HG02970 (cell line): ENCODE data around the gene GOLGA8T.
"Not testable (repeated sequence)": the region's sequence is repeated elsewhere in the genome, so short reads cannot be mapped to it uniquely, and the experiment has no call there.

Experiments used
- ATAC-seq: cut with Tn5 transposase; IDR thresholded peaks from one replicate; pipeline ENCODE4 v1.9.1; 2021; ENCODE audit warnings: mild to moderate bottlenecking, moderate library complexity, moderate number of reproducible peaks; ENCODE audit not compliant: unreplicated experiment, low FRiP score

GOLGA8T gene

DNA sequence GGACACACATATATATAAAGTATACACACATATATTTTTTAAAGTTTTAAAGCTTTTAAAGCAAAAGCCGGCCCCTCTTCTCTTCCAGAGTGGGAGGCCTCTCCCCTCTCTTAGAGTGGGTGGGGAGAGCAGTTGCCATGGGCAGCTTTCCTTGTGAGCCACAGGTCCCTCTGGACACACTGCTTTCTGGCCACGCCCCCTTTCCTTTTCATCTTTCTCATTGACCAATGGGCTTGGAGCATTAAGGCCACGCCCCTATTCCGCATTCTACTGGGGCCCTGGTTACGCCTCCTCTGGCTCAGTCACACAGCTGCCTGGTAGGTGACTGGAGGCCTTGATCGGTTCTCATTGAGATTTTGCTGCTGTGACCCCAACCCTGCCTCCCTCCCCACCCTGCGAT lies at the start of gene GOLGA8T:
Gene GOLGA8T, plus strand, starts transcription at position 301 of the 400 bp plus-strand sequence. Its CDS starts 98 bp downstream, at position 399.
- ATAC-seq, result not testable (repeated sequence)

GRCh38 chr15:30097827-30098226 lies 37.0 kb upstream of the GOLGA8T start:
- not testable (repeated sequence) for ATAC-seq

DNA sequence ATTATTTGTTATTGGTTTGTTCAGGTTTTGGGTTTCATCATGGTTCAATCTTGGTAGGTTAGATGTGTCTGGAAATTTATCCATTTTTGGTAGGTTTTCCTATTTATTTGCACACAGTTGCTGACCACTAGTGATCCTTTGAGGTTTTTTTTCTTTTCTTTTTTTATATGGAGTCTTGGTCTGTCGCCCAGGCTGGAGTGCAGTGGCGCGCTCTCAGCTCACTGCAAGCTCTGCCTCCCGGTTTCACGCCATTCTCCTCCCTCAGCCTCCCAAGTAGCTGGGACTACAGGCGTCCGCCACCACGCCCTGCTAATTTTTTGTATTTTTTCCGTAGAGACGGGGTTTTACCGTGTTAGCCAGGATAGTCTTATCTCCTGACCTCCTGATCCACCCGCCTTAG lies 32.0 kb upstream of the GOLGA8T start:
- ATAC-seq, result not testable (repeated sequence)

GRCh38 chr15:30103941-30104507 lies 30.8 kb upstream of the GOLGA8T start:
- not testable (repeated sequence) for ATAC-seq

DNA sequence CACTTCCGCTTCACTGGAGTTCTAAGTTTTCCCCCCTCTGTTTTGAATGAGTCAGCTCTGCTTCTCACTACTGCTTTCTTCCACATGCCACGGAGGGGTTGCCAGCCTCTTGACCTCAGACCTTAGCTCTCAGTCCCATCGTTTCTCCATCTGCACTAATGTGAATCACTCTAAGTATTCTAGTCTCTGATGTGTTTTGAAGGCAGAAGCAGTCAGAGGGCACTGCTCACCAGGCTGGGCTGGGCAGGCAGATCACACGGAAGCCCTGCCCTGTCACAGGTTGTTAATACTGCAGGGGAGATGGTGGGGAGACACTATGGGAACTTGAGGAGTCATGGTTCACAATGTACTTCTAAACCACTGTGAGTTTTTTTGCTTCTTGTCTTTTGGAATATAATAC lies 24.3 kb upstream of the GOLGA8T start:
- not testable (repeated sequence) for ATAC-seq

GRCh38 chr15:30130066-30130465 lies 4.8 kb upstream of the GOLGA8T start:
- not testable (repeated sequence) for ATAC-seq

DNA sequence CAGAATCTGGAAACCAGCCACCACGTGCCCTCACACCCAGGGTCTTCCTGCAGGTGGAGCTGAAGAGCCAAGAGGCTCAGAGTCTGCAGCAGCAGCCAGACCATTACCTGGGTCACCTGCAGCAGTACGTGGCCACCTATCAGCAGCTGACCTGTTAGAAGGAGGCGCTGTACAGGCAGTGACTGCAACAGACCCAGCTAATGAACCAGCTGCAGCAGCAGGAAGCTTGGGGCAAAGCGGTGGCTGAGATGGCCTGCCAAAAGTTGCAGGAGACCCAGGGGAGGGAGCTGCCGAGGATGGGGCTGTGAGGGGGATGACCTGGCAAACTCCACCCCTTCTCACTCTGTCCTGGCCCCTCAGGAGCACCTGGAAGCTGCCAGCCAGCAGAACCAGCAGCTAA lies 8.4 kb downstream of the GOLGA8T start:
- ATAC-seq, result not testable (repeated sequence)

- ATAC-seq, result not testable (repeated sequence)
Observed at GRCh38 chr15:30149891-30150290, 15.0 kb downstream of the GOLGA8T start.

DNA sequence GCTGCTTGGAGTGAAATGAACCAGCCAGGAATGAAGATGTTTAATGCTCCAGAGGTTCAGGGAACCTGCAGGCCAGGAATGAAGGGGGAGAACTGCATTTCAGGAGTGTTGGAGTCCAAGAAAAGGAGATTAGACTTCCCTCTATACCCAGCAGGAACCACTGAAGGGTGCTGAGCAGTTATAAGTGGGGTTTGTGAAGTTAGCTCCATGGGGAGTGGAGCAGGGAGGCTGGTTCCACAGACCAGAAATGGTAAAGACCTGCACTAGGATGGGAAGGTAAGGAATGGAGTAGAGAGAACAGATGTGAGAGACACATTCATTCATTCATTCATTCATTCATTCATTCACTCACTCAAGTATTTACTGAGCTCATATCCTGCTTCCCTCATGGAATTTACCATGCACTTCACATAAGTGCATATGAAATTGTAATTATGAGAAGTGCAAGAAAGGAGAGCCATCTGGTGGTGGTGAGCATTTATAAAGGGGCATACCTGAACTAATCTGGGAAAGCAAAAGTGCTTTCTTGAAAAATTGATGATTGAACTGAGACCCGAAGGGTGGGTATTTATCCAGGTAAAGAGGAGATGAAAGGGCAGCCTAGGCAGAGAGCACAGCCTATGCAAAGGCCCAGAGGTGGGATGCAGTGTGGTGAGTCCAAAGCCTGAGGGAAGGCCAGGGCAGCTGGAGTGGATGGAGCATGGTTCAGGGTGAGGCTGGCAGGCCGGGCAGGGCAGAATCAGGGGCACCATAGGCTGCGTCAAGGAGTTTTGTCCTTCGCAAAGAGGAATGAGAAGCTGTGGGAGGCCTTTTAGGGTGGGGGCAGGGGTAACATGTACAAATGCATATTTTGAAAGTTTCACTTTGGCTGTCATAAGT lies 27.9 kb downstream of the GOLGA8T start:
- not testable (repeated sequence) for ATAC-seq

DNA sequence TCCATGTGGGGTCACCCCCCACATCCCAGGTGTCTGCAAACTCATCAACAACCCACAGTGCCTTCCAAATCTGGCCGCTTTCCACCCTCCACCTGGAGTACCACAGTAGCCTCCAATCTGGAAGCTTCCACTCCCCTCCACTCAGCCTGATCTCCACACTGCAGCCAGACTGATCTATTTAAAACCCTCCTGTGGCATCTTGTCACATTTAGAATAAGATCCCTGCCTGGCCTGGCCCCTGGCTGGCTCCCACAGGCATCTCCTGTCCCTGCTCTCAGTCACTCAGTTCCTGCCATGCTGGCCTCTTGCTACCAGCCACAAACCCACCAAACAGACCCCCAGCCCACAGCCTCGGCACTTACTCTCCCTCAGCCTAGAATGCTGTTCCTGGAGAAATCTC lies 28.9 kb downstream of the GOLGA8T start:
- ATAC-seq, result not testable (repeated sequence)

DNA sequence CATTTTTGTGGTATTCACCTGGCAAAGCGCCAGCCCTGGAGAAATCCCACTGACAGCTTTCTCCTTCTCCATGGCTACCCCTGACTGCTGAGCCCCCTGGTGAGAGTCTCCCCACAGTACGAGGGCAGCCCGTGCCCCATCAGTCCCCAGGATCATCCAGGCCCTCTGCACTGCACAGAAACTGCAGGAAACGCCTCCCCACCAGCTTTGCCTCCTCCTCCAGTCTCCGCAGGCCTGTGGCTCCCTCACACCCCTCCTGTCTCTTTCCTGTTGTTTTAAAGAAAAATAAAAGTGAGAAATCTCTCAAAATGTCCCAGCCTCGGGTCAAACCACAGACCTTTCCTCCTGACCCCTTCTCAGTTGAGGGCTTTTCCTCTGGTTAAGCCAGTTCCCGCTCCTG lies 29.4 kb downstream of the GOLGA8T start:
- ATAC-seq, result not testable (repeated sequence)

- not testable (repeated sequence) for ATAC-seq
Observed at GRCh38 chr15:30167403-30167802, 32.6 kb downstream of the GOLGA8T start.

GRCh38 chr15:30167886-30168285 lies 33.0 kb downstream of the GOLGA8T start:
- ATAC-seq, result not testable (repeated sequence)

- not testable (repeated sequence) for ATAC-seq
Observed at GRCh38 chr15:30171452-30171851, 36.6 kb downstream of the GOLGA8T start.

DNA sequence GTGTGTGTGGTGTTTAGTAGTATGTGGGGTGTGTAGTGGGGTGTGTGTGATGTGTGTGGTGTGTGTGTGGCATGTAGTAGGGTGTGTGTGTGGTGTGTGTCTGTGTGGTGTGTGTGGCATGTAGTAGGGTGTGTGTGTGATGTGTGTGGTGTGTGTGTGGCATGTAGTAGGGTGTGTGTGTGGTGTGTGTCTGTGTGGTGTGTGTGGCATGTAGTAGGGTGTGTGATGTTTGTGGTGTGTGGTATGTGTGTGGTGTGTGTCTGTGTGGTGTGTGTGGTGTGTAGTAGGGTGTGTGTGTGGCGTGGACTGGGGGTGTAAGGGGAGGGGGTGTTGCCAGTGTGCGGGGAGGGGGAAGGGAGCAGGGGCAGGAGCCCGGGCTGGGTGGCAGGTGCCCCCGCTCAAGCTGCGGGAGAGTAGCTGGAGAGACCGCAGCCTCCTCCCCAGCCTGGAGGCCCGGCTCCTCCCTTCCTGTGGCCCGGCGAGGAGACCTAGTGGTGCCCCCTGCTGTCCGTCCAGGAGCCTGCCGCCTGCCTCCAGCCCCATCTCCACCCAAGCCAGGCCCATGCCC lies 38.3 kb downstream of the GOLGA8T start:
- ATAC-seq, result not testable (repeated sequence)

DNA sequence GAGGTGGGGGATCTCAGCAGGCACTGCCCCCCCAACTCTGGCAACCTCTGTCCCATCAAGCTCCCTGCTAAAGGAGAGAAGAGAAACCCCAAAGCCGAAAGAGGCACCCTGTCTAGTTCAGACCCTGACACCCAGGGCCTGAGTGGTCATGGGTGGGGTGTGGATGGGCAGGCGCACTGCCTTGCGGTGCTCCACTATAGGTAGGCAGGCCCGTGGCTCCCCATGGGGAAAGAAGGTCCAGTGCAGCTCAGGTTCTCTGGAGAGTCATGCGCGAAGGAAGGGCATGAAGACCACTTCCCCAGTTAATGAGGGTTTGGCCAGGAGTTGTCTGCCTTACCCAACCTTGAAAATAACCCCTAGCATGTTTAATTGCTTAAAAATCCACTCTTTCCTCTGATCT lies 40.4 kb downstream of the GOLGA8T start:
- not testable (repeated sequence) for ATAC-seq

- ATAC-seq, result not testable (repeated sequence)
Observed at GRCh38 chr15:30176613-30177012, 41.8 kb downstream of the GOLGA8T start.

DNA sequence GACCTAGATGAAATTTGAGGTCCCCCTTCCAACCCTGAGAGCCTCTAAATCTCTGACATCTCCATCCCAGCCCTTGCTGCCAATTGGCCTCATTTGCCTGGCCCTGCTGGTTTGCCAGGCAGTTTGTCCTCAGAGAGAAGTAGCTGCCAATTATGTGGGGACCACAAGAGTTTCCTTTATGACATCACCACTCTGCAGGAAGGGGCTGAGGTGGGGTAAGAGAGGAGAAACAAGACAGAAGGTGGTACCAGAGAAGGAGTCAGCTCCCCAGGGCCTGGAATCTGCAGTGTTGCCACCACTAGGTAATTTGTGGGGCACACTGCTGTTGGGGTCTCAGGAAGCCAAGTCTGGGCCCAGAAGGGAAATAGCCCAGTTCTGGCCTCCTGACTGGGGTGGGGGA lies 45.0 kb downstream of the GOLGA8T start:
- ATAC-seq, result not testable (repeated sequence)

DNA sequence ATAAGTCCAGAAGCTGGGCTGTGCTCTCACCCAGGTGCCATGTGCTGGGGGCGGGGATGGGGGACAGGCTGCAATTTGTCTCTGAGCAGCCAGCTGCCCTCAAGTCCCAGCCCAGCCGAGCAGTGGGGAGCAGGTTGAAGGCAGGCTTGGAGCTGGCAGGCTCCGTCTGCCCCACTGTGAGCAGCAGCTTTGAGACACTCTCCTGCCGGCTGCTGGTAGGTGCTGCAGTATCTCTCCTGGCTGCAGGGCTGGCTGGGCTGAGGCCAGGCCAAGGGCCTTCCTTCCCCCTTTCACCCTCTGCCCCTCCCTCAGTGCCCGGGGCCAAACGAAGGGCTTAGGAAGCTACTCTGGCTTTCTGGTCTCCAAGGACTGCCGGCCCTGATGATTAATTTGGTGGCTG lies 50.6 kb downstream of the GOLGA8T start:
- ATAC-seq, result not testable (repeated sequence)

GRCh38 chr15:30187429-30187828 lies 52.6 kb downstream of the GOLGA8T start:
- ATAC-seq, result not testable (repeated sequence)

- not testable (repeated sequence) for ATAC-seq
Observed at GRCh38 chr15:30189754-30190153, 54.9 kb downstream of the GOLGA8T start.
